Ovary (tissue), 9 donors: Measurements from ENCODE around the gene TSSK6. TPM values are rescaled to one million over a fixed set of nuclear protein-coding genes. Genes with fewer than 3 reads are reported as not detected.

ENCODE experiments used
- DNase-seq, 5 donors: peaks; one replicate each; pipeline ENCODE4 v3.0.0-alpha.2; 2019 to 2020
- H3K27ac ChIP-seq, 2 donors: fragments of 200-600 bp; one replicate each; pipeline versions ENCODE4 v1.5.1 to v1.8.0; 2019 to 2022
- H3K27me3 ChIP-seq: fragments of 200-600 bp; one replicate; pipeline ENCODE4 v1.8.0; 2022
- H3K36me3 ChIP-seq: fragments of 200-600 bp; sonication (generic); one replicate; pipeline ENCODE4 v1.5.1; 2019
- H3K4me1 ChIP-seq: one replicate; pipeline ENCODE4 v1.8.1; 2013; ENCODE audit warnings: mild to moderate bottlenecking, moderate library complexity; ENCODE audit not compliant: insufficient read depth
- H3K4me3 ChIP-seq: fragments of 200-600 bp; sonication (generic); one replicate; pipeline ENCODE4 v1.5.1; 2017
- H3K9me3 ChIP-seq, 2 donors: fragments of 200-600 bp in 1 of 2; sonication (generic) in 1 of 2; one replicate each; pipeline versions ENCODE4 v1.5.1 to v1.8.1; 2013 to 2019; ENCODE audit warnings: mild to moderate bottlenecking in 1 of 2, moderate library complexity in 1 of 2
- EP300 ChIP-seq: sonication (generic); formaldehyde crosslinking; IDR thresholded peaks from one replicate; pipeline ENCODE4 v1.6.1; 2017; ENCODE audit warnings: antibody characterized with exemption
- POLR2A ChIP-seq: fragments of 450-650 bp; IDR thresholded peaks from one replicate; pipeline ENCODE4 v1.6.1; 2017; ENCODE audit warnings: antibody characterized with exemption, mild to moderate bottlenecking, moderate library complexity
- WGBS, 3 donors: extraction: QIAGEN DNeasy Blood & Tissue Kit in 1 of 3; methylation state at CpG; one replicate each; pipeline versions ENCODE4 v1.1.5 to v1.1.7; 2013 to 2017; 5-methylcytosine and 5-hydroxymethylcytosine counted together
- intact Hi-C, 4 donors: fragments of 100-400 bp; cut with DNase I; formaldehyde crosslinking; loops; one replicate each; pipeline versions ENCODE4 v1.11.0 to v1.15.1; 2022 to 2023
- polyA plus RNA-seq, 2 donors: library from polyadenylated mRNA; stranded (reverse); fragments of 200-250 nt in 1 of 2; fragments of 350-450 nt in 1 of 2; fragmentation: Illumina TruSeq in 1 of 2; extraction: RNeasy Lipid Tissue Mini Kit (QIAGEN cat#74804) in 1 of 2; gene quantifications; one replicate each; pipeline ENCODE4 v1.2.3, GENCODE V29; 2013 to 2014
- total RNA-seq, 7 donors: library from RNA; depleted of rRNA in 2 of 7; stranded (reverse); fragments of >200 nt in 2 of 7; fragmentation: NEBNext Ultra II Directional in 3 of 7; extraction: Animal tissue kit (Norgen Biotek cat#: 25700) in 3 of 7; gene quantifications; one replicate each; pipeline versions ENCODE4 v1.1.0 to v1.2.4, GENCODE V29; 2016 to 2023
- TF ChIP-seq, protein P1 (sequence below), 3 donors: fragments of 450-650 bp in 2 of 3; fragments of 200-600 bp in 1 of 3; IDR thresholded peaks; one replicate each; pipeline versions ENCODE4 v1.5.1 to v1.8.0; 2016 to 2022; ENCODE audit warnings: antibody characterized with exemption in 3 of 3, mild to moderate bottlenecking in 1 of 3
- donor health status: DM: no; HTN: no; CAD: no; lungs with moderate emphysema.
- donor health status: DM: no; HTN: no; CAD: no.
- donor health status: Bipolar disorder and iron deficiency.
- donor health status: DM: yes; HTN: yes; CAD: no.
- donor health status: DM: no; HTN: no; CAD: no.
- donor health status: DM: yes; HTN: yes; CAD: no.

TSSK6 gene
- total and polyA plus RNA-seq, 9 donors, result 0.76 to 2.5 (median 1.1) TPM; not detected in 1

- intact Hi-C loops, result no loop called here
- WGBS, 3 donors, result 53 to 71% (median 63%) methylated on average over 4 of the region's 4 CpGs
- Histone ChIP-seq H3K36me3 (no peaks in the 10 kb centered on the region), H3K27ac (no peak overlapping the region), H3K27me3 (no peaks in the 10 kb centered on the region), H3K9me3 (no peaks in the 10 kb centered on the region), H3K4me1 (no peaks in the 10 kb centered on the region), H3K4me3 (no peak overlapping the region)
- no peak for DNase-seq
- no peak for TF ChIP-seq POLR2A
- TF ChIP-seq, protein P1, sequence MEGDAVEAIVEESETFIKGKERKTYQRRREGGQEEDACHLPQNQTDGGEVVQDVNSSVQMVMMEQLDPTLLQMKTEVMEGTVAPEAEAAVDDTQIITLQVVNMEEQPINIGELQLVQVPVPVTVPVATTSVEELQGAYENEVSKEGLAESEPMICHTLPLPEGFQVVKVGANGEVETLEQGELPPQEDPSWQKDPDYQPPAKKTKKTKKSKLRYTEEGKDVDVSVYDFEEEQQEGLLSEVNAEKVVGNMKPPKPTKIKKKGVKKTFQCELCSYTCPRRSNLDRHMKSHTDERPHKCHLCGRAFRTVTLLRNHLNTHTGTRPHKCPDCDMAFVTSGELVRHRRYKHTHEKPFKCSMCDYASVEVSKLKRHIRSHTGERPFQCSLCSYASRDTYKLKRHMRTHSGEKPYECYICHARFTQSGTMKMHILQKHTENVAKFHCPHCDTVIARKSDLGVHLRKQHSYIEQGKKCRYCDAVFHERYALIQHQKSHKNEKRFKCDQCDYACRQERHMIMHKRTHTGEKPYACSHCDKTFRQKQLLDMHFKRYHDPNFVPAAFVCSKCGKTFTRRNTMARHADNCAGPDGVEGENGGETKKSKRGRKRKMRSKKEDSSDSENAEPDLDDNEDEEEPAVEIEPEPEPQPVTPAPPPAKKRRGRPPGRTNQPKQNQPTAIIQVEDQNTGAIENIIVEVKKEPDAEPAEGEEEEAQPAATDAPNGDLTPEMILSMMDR (IDR thresholded peaks at IDR 0.05), result no peak
- TF ChIP-seq EP300, result no peak
These were observed 44.6 kb upstream of the TSSK6 start for GRCh38 chr19:19559931-19560330.

- Histone ChIP-seq H3K4me1 (no peaks in the 10 kb centered on the region), H3K27ac (no peak overlapping the region), H3K9me3 (no peaks in the 10 kb centered on the region), H3K36me3 (no peaks in the 10 kb centered on the region), H3K27me3 (no peaks in the 10 kb centered on the region), H3K4me3 (no peak overlapping the region)
- TF ChIP-seq POLR2A (no peak), EP300 (no peak)
- TF ChIP-seq, protein P1 (IDR thresholded peaks at IDR 0.05), result no peak
- intact Hi-C loops, result no loop called here
- DNase-seq, result no peak
- 91 to 92% (median 91%) methylated on average over 16 of the region's 16 CpGs for WGBS, 3 donors
These were observed 43.3 kb upstream of the TSSK6 start for GRCh38 chr19:19558636-19559035.

- no peak for DNase-seq
- Histone ChIP-seq H3K9me3 (no peaks in the 10 kb centered on the region), H3K4me1 (no peaks in the 10 kb centered on the region), H3K36me3 (no peaks in the 10 kb centered on the region), H3K27ac (no peak overlapping the region), H3K27me3 (no peaks in the 10 kb centered on the region), H3K4me3 (no peak overlapping the region)
- 78 to 88% (median 83%) methylated on average over 15 of the region's 15 CpGs for WGBS, 3 donors
- TF ChIP-seq, protein P1 (IDR thresholded peaks at IDR 0.05), result no peak
- TF ChIP-seq EP300, result no peak
- no peak for TF ChIP-seq POLR2A
- intact Hi-C loops, result no loop called here
These were observed 42.7 kb upstream of the TSSK6 start for GRCh38 chr19:19558055-19558454.

DNA sequence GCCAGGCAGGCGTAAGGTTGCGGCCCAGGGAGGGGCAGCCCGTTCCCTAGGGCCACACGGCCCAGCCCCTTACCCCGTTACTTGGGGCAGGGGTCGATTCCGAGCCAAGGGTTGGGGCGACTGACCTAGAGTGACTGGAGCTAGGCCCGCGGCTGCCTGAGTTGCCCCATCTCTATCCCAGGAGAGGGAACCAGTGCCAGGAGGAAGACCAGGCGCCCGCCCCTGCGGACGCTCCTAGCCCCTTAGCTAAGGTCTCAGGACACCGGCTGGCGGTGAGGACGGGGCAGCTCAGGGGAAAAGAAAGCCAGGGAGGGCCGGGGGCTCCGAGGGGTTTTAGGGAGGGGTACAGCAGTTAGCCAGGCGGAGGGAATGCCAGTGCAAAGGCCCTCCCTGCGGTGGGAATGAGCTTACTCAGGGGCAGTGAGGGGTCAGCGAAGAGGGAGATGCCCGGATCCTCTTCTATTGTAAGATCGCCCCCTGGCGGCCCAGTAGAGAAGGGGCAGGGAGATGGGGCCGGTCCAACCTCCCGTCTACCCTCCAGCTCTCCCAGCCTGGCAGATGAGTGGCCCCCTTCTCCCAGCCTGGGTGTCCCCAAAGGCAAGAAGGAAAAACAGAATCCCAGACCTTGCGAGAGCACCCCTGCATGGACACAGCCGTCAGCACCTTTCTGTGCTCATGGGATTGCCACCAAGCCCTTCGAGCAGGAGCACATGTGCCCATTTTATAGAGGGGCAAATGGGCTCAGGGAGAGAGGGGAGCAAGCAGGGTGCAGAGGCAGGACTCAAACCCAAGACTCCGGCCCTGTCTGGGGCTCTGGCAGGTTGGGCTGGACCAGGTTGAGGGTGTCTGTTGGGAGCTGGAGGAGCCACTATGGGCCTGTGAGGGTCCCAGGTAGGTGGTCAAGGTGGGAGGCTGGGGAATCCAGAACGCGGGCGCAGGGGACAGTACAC, 39.0 kb upstream of the TSSK6 start:
- H3K4me1 ChIP-seq, result no peaks in the 10 kb centered on the region
- H3K9me3 ChIP-seq, result no peaks in the 10 kb centered on the region
- H3K4me3 ChIP-seq, result no peak overlapping the region
- DNase-seq, result no peak
- TF ChIP-seq, protein P1 (IDR thresholded peaks at IDR 0.05), result peak in 2 of 3 donors; percentile 15 to 26
- TF ChIP-seq EP300, result no peak
- H3K27me3 ChIP-seq, result no peaks in the 10 kb centered on the region
- WGBS, 3 donors, result 66% methylated on average over 34 of the region's 34 CpGs
- intact Hi-C loops, result no loop called here
- no peak overlapping the region for H3K27ac ChIP-seq
- H3K36me3 ChIP-seq, result no peaks in the 10 kb centered on the region
